Raji (cell line): ENCODE measurements around the gene MAGOH.

Experiments used
- POLR2A ChIP-seq: IDR thresholded peaks from 2 replicates; pipeline ENCODE4 v1.6.1; 2011; ENCODE audit warnings: low read depth, low read length, control low read depth; ENCODE audit not compliant: insufficient read depth

Gene MAGOH

GRCh38 chr1:53238197-53239155, at the start of gene MAGOH:
MAGOH (minus strand) TSS chr1:53238518; CDS start chr1:53238448, 70 bp downstream.
- peak; percentile 79 for TF ChIP-seq POLR2A

GRCh38 chr1:53286955-53287354, 48.6 kb upstream of the MAGOH start:
- no peak for TF ChIP-seq POLR2A

- no peak for TF ChIP-seq POLR2A
Observed at GRCh38 chr1:53285969-53286760, 47.8 kb upstream of the MAGOH start.

GRCh38 chr1:53285546-53285945, 47.2 kb upstream of the MAGOH start:
- TF ChIP-seq POLR2A: no peak

- no peak for TF ChIP-seq POLR2A
Observed at GRCh38 chr1:53284224-53285020, 46.1 kb upstream of the MAGOH start.

DNA sequence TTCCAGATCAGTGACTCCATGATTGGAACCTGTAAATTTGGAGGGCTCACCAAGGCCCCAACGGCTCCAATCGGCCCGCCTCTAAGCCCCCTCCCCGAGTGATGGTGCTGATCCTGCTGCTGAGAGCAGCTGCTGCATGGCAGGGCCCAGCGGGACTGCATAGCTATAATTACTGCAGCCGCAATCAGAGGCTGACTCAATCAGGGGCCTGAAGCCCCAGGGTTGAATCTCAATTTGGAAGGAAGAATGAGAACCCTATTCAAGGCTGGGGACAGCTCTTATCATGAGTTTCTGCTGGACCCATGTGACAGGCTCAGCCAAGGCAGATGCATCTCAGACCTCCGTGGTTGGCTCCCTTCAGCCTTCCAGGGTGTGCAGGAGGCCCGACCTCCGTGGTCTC, 42.8 kb upstream of the MAGOH start:
- no peak for TF ChIP-seq POLR2A

DNA sequence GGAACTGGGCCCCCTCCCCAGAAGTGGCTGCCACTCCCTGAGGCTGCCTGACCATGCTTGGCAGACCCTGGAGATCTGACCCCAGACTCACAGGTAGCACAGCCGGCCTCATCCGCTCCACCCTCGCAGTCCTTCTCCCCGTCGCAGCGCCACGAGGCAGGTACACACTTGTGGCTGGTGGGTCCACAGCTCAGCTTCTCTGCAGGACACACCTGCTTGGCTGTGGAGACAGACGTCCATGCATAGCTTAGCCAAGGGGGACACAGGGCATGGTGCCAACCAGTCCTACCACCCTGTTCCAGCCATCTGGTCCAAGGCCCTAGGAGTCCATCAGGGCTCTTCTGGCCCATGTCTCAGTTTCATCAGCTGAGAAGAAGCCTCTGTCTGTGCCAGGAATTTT, 42.2 kb upstream of the MAGOH start:
- no peak for TF ChIP-seq POLR2A

DNA sequence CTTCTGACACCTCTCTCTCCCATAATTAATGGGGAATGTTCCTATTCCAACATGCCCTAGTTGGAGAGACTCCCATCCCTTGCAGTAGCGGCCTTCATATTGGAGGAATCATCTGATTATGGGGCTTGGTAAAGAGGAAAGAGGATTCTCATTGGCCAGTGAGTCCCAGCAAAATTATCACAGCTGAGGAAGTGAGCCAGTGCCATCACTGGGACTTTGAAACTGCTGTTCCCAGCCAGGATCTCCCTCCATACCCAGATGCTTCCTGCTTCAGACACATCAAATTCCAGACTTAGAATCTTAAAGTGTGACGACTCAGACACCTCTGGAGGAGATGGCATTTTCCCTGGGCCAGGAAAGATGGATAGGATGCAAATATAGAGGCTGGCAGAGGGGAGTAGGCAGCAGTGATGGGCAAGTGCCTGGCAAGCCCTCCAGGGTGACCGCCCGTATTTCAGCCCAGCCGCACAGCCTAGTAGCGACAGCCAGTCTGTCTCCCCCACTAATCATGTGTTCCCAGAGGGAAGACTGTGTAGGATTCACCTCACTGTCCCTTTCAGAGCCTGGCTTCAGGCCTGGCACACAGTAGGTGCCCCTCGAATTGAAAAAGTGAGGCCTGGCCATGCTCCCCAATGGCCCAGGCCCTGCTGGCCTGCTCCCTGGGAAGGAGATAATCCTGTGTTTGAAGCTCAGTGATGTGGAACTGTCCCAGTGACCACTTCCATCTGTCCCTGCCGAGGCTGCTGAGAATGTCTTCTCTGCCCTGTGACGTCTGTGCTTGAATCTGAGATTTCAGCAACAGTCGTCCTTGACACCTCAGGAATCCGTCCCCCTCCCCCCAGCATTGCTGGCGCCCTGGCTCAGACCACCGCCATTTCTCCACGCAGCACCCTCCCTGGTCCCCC, 41.2 kb upstream of the MAGOH start:
- no peak for TF ChIP-seq POLR2A

DNA sequence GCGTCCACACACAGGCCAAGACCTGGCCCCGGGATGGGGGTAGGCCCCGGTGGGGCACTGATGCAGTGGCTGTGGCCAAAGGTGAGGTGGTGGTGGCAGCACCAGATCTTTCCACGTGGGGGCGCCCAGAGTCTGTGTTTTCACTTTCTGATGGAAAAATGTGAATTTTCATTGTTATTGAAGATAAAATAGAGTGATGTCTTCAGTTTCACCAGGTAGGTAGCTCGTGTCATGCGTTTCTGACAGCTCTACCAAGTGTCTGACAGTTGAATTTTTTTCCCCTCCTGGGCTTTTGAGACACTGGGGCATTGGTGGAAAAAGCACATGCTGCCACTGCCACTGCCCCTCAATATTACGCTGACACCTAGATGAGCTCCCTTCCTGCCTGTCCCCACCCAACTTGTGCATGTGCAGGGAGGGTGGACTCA, 40.0 kb upstream of the MAGOH start:
- no peak for TF ChIP-seq POLR2A

- TF ChIP-seq POLR2A: no peak
Observed at GRCh38 chr1:53277326-53277725, 39.0 kb upstream of the MAGOH start.

- TF ChIP-seq POLR2A: no peak
Observed at GRCh38 chr1:53276902-53277281, 38.6 kb upstream of the MAGOH start.

DNA sequence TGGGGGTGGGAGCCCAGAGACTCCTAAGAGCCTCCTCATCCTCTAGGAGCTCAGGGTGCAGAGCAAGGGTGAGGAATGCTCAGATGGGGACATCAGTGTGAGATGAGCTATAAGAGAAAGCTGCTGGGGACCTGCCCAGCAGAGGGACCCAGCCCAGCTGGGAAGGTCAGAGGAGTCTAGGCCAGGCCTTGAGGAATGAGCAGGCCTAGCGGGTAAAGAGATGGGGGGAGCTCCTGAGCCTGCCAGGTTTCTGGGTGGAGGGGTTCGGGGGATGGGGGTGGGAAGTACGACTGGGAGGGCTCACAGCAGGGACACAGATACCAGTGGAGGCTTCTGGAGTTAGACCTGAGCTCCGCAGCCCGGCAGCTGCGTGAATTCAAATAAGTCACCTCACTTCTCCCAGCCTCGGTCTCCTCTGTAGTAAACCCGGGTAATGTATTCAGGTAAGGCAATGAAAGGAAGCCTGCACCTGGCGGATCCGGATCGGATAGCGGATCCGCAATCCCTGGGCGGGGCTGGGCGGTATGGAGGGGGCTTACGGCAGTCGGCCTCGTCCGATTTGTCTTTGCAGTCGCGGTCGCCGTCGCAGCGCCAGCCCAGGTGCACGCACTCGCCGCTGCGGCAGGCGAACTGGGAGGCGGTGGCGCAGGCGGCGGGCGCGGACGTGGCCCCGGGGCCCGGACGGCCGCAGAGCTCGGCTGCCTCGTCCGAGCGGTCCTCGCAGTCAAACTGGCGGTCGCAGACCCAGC, 38.0 kb upstream of the MAGOH start:
- no peak for TF ChIP-seq POLR2A

DNA sequence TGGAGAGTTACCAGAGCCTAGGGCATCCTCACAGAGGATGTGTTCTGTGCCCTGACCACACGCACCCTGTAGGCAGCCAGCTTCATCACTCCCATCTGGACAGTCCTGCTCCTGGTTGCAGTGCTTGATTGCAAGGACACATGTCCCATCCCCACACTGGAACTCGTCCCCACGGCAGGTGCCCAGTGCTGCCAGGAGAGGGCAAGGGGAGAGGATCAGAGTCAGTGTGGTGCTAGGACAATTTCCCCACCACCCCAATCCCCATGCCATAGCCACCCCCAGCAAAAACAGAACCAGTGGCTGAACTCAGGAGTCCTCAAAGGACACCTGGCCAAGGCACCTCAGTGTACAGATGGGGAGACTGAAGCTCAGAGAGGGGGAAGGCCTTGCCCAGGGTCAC, 37.2 kb upstream of the MAGOH start:
- no peak for TF ChIP-seq POLR2A
